AG09319 (cell line): ENCODE results near the gene RPL32.
A peak's percentile ranks its signal among the peaks of the same experiment; 100 is the strongest.
"Not testable (repeated sequence)": the region's sequence is repeated elsewhere in the genome, so short reads cannot be mapped to it uniquely, and the experiment has no call there.

Experiments used
- DNase-seq: peaks from one replicate; pipeline ENCODE4 v3.0.0-alpha.2; 2010; ENCODE audit warnings: low read depth; ENCODE audit errors: extremely low read depth
- CTCF ChIP-seq: IDR thresholded peaks from 2 replicates; pipeline ENCODE4 v1.5.1; 2011; ENCODE audit warnings: low read depth, mild to moderate bottlenecking, inconsistent platforms, low read length, moderate library complexity

Gene RPL32

GRCh38 chr3:12793701-12794100 is 47.7 kb downstream of the RPL32 start:
- no peak for TF ChIP-seq CTCF
- DNase-seq: no peak

- DNase-seq: no peak
- TF ChIP-seq CTCF: no peak
Observed at GRCh38 chr3:12791430-12791829, 49.9 kb downstream of the RPL32 start.

- not testable (repeated sequence) for DNase-seq
Observed at GRCh38 chr3:12787967-12788690, 53.2 kb downstream of the RPL32 start.

- TF ChIP-seq CTCF: peak; percentile 44
- not testable (repeated sequence) for DNase-seq
Observed at GRCh38 chr3:12787346-12787745, 54.0 kb downstream of the RPL32 start.

GRCh38 chr3:12785096-12785495 is 56.3 kb downstream of the RPL32 start:
- TF ChIP-seq CTCF: no peak

More at GRCh38 chr3:12785096-12785495, 56.3 kb downstream of the RPL32 start:
- no peak for DNase-seq
